ENCODE measurements around the gene DOCK8.

Gene DOCK8

GRCh38 chr9:270657-271237 lies 56.1 kb downstream of the DOCK8 start:
- no peak for DNase-seq

- DNase-seq: no peak
Measured at GRCh38 chr9:272251-273213, 57.9 kb downstream of the DOCK8 start.

GRCh38 chr9:274406-274805 lies 59.7 kb downstream of the DOCK8 start:
- no peak for DNase-seq

GRCh38 chr9:277601-278295 lies 63.1 kb downstream of the DOCK8 start:
- DNase-seq: no peak

GRCh38 chr9:278651-279050 lies 64.0 kb downstream of the DOCK8 start:
- no peak for DNase-seq

GRCh38 chr9:279674-280073 lies 65.0 kb downstream of the DOCK8 start:
- DNase-seq: no peak

- DNase-seq: no peak
Measured at GRCh38 chr9:281741-282645, 67.3 kb downstream of the DOCK8 start.

GRCh38 chr9:286071-286740 lies 71.5 kb downstream of the DOCK8 start:
- DNase-seq: no peak

GRCh38 chr9:289121-289520 lies 74.5 kb downstream of the DOCK8 start:
- no peak for DNase-seq

GRCh38 chr9:292915-293314 lies 78.2 kb downstream of the DOCK8 start:
- DNase-seq: no peak

- DNase-seq: no peak
Measured at GRCh38 chr9:295576-295975, 80.9 kb downstream of the DOCK8 start.

GRCh38 chr9:296411-296810 lies 81.7 kb downstream of the DOCK8 start:
- no peak for DNase-seq

GRCh38 chr9:297104-297972 lies 82.7 kb downstream of the DOCK8 start:
- DNase-seq: no peak

GRCh38 chr9:303502-303901 lies 88.8 kb downstream of the DOCK8 start:
- no peak for DNase-seq

GRCh38 chr9:304106-304505 lies 89.4 kb downstream of the DOCK8 start:
- no peak for DNase-seq

- DNase-seq: no peak
Measured at GRCh38 chr9:304519-305185, 90.0 kb downstream of the DOCK8 start.

GRCh38 chr9:306907-307306 lies 92.2 kb downstream of the DOCK8 start:
- no peak for DNase-seq

GRCh38 chr9:311841-312240 lies 97.2 kb downstream of the DOCK8 start:
- no peak for DNase-seq

GRCh38 chr9:312596-313320 lies 98.1 kb downstream of the DOCK8 start:
- no peak for DNase-seq
